Measurements from ENCODE around the gene APAF1.
A peak's percentile ranks its signal among the peaks of the same experiment; 100 is the strongest.

Gene APAF1

DNA sequence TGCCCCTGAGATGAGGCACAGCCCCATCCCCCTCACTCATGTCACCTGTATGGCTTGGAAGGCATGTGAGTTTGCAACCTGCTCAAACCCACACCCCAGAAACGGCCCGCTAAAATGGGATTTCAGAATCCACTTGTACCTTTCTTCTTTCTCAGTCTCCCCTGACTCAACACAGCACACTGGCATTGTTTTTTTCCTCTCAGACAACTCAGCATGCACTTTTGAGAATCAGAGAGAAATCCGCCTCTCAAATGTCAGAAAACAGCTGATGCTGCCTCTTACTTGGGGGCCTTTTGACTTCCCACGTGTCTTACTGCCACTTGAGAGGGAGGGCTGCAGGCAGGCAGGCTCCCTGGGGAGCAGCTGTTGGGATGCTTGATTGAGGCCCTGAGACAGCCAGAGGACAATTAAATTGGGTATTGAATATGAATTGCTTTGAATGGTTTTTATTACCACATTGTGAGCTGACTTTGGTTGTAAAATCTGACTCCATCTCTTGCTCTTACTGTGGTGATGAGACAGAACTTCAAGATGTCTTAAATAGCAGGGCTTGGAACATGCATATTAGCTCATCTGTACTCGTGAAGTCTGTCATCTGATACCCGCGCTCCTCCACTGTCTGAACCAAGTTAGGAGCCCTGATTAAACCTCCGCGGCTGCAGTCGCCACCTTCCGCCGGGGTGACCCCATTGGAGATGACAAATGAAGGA lies 96.6 kb downstream of the APAF1 start:
- Histone ChIP-seq H2AFZ (ENCODE audit: low read length) (no peak overlapping the region), H3K36me3 (ENCODE audit: insufficient read depth, low read length) (no peaks in the 10 kb centered on the region), H3K79me2 (ENCODE audit: insufficient read depth, low read length) (no peaks in the 10 kb centered on the region), H3K4me3 (ENCODE audit: low read depth, low read length, poor library complexity, severe bottlenecking) (no peak overlapping the region), H4K20me1 (ENCODE audit: insufficient read depth, low read length) (no peaks in the 10 kb centered on the region), H3F3A (ENCODE audit: insufficient read depth, low read length) (no peaks in the 10 kb centered on the region), H3K27ac (ENCODE audit: low read depth, low read length, poor library complexity, severe bottlenecking) (no peak overlapping the region), H3K9me3 (ENCODE audit: low read length) (no peaks in the 10 kb centered on the region), H3K9me2 (ENCODE audit: low read depth, low read length) (no peaks in the 10 kb centered on the region), H3K27me3 (ENCODE audit: insufficient read depth, low read length) (no peaks in the 10 kb centered on the region), H3K4me2 (ENCODE audit: low read length) (no peak overlapping the region), H3K4me1 (ENCODE audit: insufficient read depth, low read length, severe bottlenecking) (no peaks in the 10 kb centered on the region), H3K9ac (ENCODE audit: low read length) (no peak overlapping the region)
- TF ChIP-seq EZH2 (IDR thresholded peaks at IDR 0.05; ENCODE audit: borderline replicate concordance, low read length), result no peak
- TF ChIP-seq, protein P1, sequence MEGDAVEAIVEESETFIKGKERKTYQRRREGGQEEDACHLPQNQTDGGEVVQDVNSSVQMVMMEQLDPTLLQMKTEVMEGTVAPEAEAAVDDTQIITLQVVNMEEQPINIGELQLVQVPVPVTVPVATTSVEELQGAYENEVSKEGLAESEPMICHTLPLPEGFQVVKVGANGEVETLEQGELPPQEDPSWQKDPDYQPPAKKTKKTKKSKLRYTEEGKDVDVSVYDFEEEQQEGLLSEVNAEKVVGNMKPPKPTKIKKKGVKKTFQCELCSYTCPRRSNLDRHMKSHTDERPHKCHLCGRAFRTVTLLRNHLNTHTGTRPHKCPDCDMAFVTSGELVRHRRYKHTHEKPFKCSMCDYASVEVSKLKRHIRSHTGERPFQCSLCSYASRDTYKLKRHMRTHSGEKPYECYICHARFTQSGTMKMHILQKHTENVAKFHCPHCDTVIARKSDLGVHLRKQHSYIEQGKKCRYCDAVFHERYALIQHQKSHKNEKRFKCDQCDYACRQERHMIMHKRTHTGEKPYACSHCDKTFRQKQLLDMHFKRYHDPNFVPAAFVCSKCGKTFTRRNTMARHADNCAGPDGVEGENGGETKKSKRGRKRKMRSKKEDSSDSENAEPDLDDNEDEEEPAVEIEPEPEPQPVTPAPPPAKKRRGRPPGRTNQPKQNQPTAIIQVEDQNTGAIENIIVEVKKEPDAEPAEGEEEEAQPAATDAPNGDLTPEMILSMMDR (IDR thresholded peaks at IDR 0.05; ENCODE audit: low read length), result no peak

DNA sequence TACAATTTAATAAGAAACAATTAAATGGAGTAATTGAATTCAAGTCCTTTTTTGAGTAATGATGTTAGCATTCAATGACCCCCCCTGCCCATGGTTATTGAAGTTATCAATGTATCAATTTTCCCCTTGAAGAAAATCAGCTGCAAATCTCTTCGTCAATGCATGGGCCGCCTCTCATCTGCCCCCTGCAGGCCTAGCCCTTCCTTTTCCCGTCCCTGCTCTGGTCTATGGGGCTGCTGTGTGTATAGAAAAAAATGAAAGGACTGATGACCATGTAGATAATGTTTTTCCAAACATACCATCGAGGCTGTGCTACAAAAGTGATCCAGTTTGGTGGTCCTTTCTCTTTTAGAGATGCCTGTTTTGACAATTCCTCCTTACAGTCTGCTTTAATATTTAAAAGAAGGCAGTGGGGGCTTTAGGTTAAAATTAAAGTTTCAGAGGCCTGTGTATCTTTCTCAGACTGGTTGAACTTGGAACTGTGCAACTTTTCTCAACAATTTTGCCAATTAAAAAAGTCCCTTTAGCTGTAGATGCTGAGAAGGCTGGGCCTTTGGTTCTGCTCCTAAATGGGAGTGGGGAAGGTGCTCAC lies 98.4 kb downstream of the APAF1 start:
- Histone ChIP-seq H3K27ac (ENCODE audit: low read depth, low read length, poor library complexity, severe bottlenecking) (no peak overlapping the region), H3K4me1 (ENCODE audit: insufficient read depth, low read length, severe bottlenecking) (no peaks in the 10 kb centered on the region), H3K4me3 (ENCODE audit: low read depth, low read length, poor library complexity, severe bottlenecking) (no peak overlapping the region), H3K4me2 (ENCODE audit: low read length) (no peak overlapping the region), H3K79me2 (ENCODE audit: insufficient read depth, low read length) (no peaks in the 10 kb centered on the region), H3K9me2 (ENCODE audit: low read depth, low read length) (no peaks in the 10 kb centered on the region), H3K27me3 (ENCODE audit: insufficient read depth, low read length) (no peaks in the 10 kb centered on the region), H3F3A (ENCODE audit: insufficient read depth, low read length) (no peaks in the 10 kb centered on the region), H3K9me3 (ENCODE audit: low read length) (no peaks in the 10 kb centered on the region), H4K20me1 (ENCODE audit: insufficient read depth, low read length) (no peaks in the 10 kb centered on the region), H3K36me3 (ENCODE audit: insufficient read depth, low read length) (no peaks in the 10 kb centered on the region), H3K9ac (ENCODE audit: low read length) (no peak overlapping the region), H2AFZ (ENCODE audit: low read length) (no peak overlapping the region)
- TF ChIP-seq, protein P1 (IDR thresholded peaks at IDR 0.05; ENCODE audit: low read length), result peak; percentile 84
- TF ChIP-seq EZH2 (IDR thresholded peaks at IDR 0.05; ENCODE audit: borderline replicate concordance, low read length), result no peak

DNA sequence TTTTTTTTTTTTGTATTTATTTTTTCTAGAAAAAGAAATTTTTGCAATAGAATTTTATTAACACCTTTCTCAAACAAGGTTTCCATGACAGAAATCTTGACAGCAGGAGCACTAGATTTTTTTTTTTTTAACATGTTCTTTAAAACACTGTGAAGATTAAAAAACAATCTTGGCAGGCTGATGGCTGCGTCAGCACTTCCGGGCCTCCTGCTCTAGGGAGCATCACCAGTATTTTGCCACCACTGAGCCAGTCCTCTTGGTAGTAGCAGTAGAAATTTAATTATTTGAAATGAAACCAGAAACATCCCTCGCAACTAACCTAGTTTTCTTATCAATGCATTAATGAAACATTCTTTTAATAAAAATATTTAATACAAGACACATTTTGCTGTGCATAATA lies 99.6 kb downstream of the APAF1 start:
- H3K27ac ChIP-seq (ENCODE audit: low read depth, low read length, poor library complexity, severe bottlenecking), result no peak overlapping the region
- no peaks in the 10 kb centered on the region for H3K4me1 ChIP-seq (ENCODE audit: insufficient read depth, low read length, severe bottlenecking)
- no peak overlapping the region for H3K4me3 ChIP-seq (ENCODE audit: low read depth, low read length, poor library complexity, severe bottlenecking)
- no peaks in the 10 kb centered on the region for H4K20me1 ChIP-seq (ENCODE audit: insufficient read depth, low read length)
- H3K9me2 ChIP-seq (ENCODE audit: low read depth, low read length), result no peaks in the 10 kb centered on the region
- H3F3A ChIP-seq (ENCODE audit: insufficient read depth, low read length), result no peaks in the 10 kb centered on the region
- no peak overlapping the region for H2AFZ ChIP-seq (ENCODE audit: low read length)
- no peaks in the 10 kb centered on the region for H3K79me2 ChIP-seq (ENCODE audit: insufficient read depth, low read length)
- no peak overlapping the region for H3K9ac ChIP-seq (ENCODE audit: low read length)
- no peaks in the 10 kb centered on the region for H3K36me3 ChIP-seq (ENCODE audit: insufficient read depth, low read length)
- no peaks in the 10 kb centered on the region for H3K27me3 ChIP-seq (ENCODE audit: insufficient read depth, low read length)
- H3K9me3 ChIP-seq (ENCODE audit: low read length), result no peaks in the 10 kb centered on the region
- H3K4me2 ChIP-seq (ENCODE audit: low read length), result no peak overlapping the region
- TF ChIP-seq, protein P1 (IDR thresholded peaks at IDR 0.05; ENCODE audit: low read length), result no peak
- no peak for TF ChIP-seq EZH2 (IDR thresholded peaks at IDR 0.05; ENCODE audit: borderline replicate concordance, low read length)
